ENCODE results near the gene FKBP1B.

FKBP1B gene

DNA sequence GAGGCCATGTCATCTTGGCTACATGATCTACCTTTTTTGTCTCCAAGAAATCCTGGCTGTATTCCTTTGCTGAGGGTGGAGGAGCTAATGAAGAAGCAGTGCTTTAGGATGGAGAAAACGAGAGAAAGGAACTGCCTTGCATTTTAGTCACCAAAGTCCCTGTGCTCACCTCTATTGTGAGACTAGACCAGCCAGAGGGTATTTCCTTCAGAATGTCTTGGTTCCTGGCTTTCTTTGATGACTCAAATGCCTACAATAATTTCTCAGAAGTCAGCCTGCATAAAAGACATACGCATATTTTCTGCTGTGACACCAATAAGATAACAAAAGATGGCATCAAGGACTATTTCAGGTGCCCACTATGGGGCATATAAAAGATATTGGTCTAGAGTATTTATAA is 15.8 kb downstream of the FKBP1B start:
- H3K36me3 ChIP-seq (ENCODE audit: control insufficient read depth in 1 of 2, insufficient read depth in 2 of 2, low read length in 2 of 2): peaks cover 14% of the 10 kb centered on the region in 2 experiments
- no peak overlapping the region for H3K23ac ChIP-seq (ENCODE audit: low read length)
- no peak overlapping the region for H4K91ac ChIP-seq (ENCODE audit: low read depth, low read length)
- H3K79me2 ChIP-seq (ENCODE audit: control insufficient read depth, insufficient read depth, low read length, poor library complexity): no peaks in the 10 kb centered on the region
- no peak overlapping the region for H3K4ac ChIP-seq (ENCODE audit: low read depth, low read length)
- DNase-seq: peak in 1 of 2 donors; percentile 41
- H4K12ac ChIP-seq (ENCODE audit: low read depth, low read length): no peak overlapping the region
- no peak overlapping the region for H3K9ac ChIP-seq (ENCODE audit: low read length)
- H3K27ac ChIP-seq (ENCODE audit: low read depth, low read length): no peak overlapping the region
- no CpG with 5 or more reads among the region's 2 CpGs for WGBS (ENCODE audit: extremely low coverage, insufficient coverage, insufficient read length)
- no peaks in the 10 kb centered on the region for H3K4me1 ChIP-seq (ENCODE audit: control insufficient read depth in 1 of 2, insufficient read depth in 2 of 2, low read length in 2 of 2)
- no peak overlapping the region for H2AFZ ChIP-seq (ENCODE audit: insufficient read depth, low read length, poor library complexity)
- H3K4me3 ChIP-seq (ENCODE audit: low read depth, low read length): no peak overlapping the region
- no peaks in the 10 kb centered on the region for H3K79me1 ChIP-seq (ENCODE audit: low read length)
- H2BK5ac ChIP-seq (ENCODE audit: low read depth, low read length, poor library complexity): no peak overlapping the region
- no peak overlapping the region for H4K8ac ChIP-seq (ENCODE audit: low read depth, low read length)
- no peak overlapping the region for H2BK120ac ChIP-seq (ENCODE audit: insufficient read depth, low read length, poor library complexity)
- H2BK12ac ChIP-seq (ENCODE audit: low read length): no peak overlapping the region
- no peak overlapping the region for H3K14ac ChIP-seq (ENCODE audit: low read length)
- H2AK5ac ChIP-seq (ENCODE audit: low read length): no peak overlapping the region
- no peak overlapping the region for H3K18ac ChIP-seq (ENCODE audit: low read length)
- H3K27me3 ChIP-seq (ENCODE audit: insufficient read depth, low read length): no peaks in the 10 kb centered on the region
- no peak overlapping the region for H3K4me2 ChIP-seq (ENCODE audit: low read length)
- peaks cover 2% of the 10 kb centered on the region for H3K9me3 ChIP-seq (ENCODE audit: insufficient read depth, low read depth, low read length)

GRCh38 chr2:24072259-24072658 is 22.7 kb downstream of the FKBP1B start:
- no peak overlapping the region for H3K18ac ChIP-seq (ENCODE audit: low read length)
- H3K27ac ChIP-seq (ENCODE audit: low read depth, low read length): no peak overlapping the region
- WGBS (ENCODE audit: extremely low coverage, insufficient coverage, insufficient read length): no CpG with 5 or more reads among the region's 4 CpGs

DNA sequence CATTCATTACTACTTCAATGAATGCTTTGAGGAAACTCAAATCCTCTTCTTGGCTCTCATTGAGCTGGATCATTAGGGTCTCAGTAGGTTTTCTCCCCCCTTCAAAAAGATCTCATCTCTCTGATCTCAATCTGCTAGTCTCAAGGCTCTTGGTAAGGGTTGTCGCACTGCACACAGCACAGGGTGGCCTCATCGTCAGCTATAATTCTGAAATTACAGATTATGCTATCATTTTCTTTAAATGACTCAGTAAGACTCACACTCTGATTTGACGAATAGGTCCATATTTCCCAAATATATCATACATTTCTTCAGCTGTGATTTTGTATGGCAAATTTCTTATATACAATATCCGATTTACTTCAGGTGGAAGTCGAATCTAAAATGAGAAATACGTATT is 24.3 kb downstream of the FKBP1B start:
- Histone ChIP-seq H3K27ac (ENCODE audit: low read depth, low read length) (no peak overlapping the region), H3K79me2 (ENCODE audit: control insufficient read depth, insufficient read depth, low read length, poor library complexity) (peaks cover 3% of the 10 kb centered on the region), H4K12ac (ENCODE audit: low read depth, low read length) (no peak overlapping the region), H3K79me1 (ENCODE audit: low read length) (peaks cover 8% of the 10 kb centered on the region), H3K27me3 (ENCODE audit: insufficient read depth, low read length) (no peaks in the 10 kb centered on the region), H3K23ac (ENCODE audit: low read length) (no peak overlapping the region), H4K91ac (ENCODE audit: low read depth, low read length) (no peak overlapping the region), H3K18ac (ENCODE audit: low read length) (no peak overlapping the region), H2BK12ac (ENCODE audit: low read length) (no peak overlapping the region), H3K36me3 (ENCODE audit: control insufficient read depth in 1 of 2, insufficient read depth in 2 of 2, low read length in 2 of 2) (peaks cover 13 to 17% of the 10 kb centered on the region in 2 experiments), H3K4ac (ENCODE audit: low read depth, low read length) (peak overlapping the region; percentile 43), H3K9ac (ENCODE audit: low read length) (no peak overlapping the region), H3K4me2 (ENCODE audit: low read length) (no peak overlapping the region), H2BK120ac (ENCODE audit: insufficient read depth, low read length, poor library complexity) (no peak overlapping the region), H3K4me3 (ENCODE audit: low read depth, low read length) (no peak overlapping the region), H4K8ac (ENCODE audit: low read depth, low read length) (no peak overlapping the region), H3K9me3 (ENCODE audit: insufficient read depth, low read depth, low read length) (peaks cover 2% of the 10 kb centered on the region), H2AFZ (ENCODE audit: insufficient read depth, low read length, poor library complexity) (no peak overlapping the region), H3K4me1 (ENCODE audit: control insufficient read depth in 1 of 2, insufficient read depth in 2 of 2, low read length in 2 of 2) (peaks cover 0 to 6% of the 10 kb centered on the region in 2 experiments), H3K14ac (ENCODE audit: low read length) (no peak overlapping the region), H2BK5ac (ENCODE audit: low read depth, low read length, poor library complexity) (no peak overlapping the region), H2AK5ac (ENCODE audit: low read length) (no peak overlapping the region)
- WGBS (ENCODE audit: extremely low coverage, insufficient coverage, insufficient read length): no CpG with 5 or more reads among the region's 6 CpGs
- no peak for DNase-seq

More at GRCh38 chr2:24072259-24072658, 22.7 kb downstream of the FKBP1B start:
- DNase-seq: no peak
- Histone ChIP-seq H2BK120ac (ENCODE audit: insufficient read depth, low read length, poor library complexity) (no peak overlapping the region), H3K14ac (ENCODE audit: low read length) (no peak overlapping the region), H3K9ac (ENCODE audit: low read length) (no peak overlapping the region), H3K36me3 (ENCODE audit: control insufficient read depth in 1 of 2, insufficient read depth in 2 of 2, low read length in 2 of 2) (peaks cover 14 to 20% of the 10 kb centered on the region in 2 experiments), H4K91ac (ENCODE audit: low read depth, low read length) (no peak overlapping the region), H3K4ac (ENCODE audit: low read depth, low read length) (no peak overlapping the region), H2AK5ac (ENCODE audit: low read length) (no peak overlapping the region), H2BK5ac (ENCODE audit: low read depth, low read length, poor library complexity) (no peak overlapping the region), H3K79me2 (ENCODE audit: control insufficient read depth, insufficient read depth, low read length, poor library complexity) (peaks cover 3% of the 10 kb centered on the region), H2AFZ (ENCODE audit: insufficient read depth, low read length, poor library complexity) (no peak overlapping the region), H3K23ac (ENCODE audit: low read length) (no peak overlapping the region), H3K27me3 (ENCODE audit: insufficient read depth, low read length) (no peaks in the 10 kb centered on the region), H3K4me3 (ENCODE audit: low read depth, low read length) (no peak overlapping the region), H3K79me1 (ENCODE audit: low read length) (peaks cover 7% of the 10 kb centered on the region), H3K4me1 (ENCODE audit: control insufficient read depth in 1 of 2, insufficient read depth in 2 of 2, low read length in 2 of 2) (peaks cover 0 to 2% of the 10 kb centered on the region in 2 experiments), H4K8ac (ENCODE audit: low read depth, low read length) (no peak overlapping the region), H4K12ac (ENCODE audit: low read depth, low read length) (no peak overlapping the region), H3K4me2 (ENCODE audit: low read length) (no peak overlapping the region), H3K9me3 (ENCODE audit: insufficient read depth, low read depth, low read length) (peaks cover 2% of the 10 kb centered on the region), H2BK12ac (ENCODE audit: low read length) (no peak overlapping the region)

- Histone ChIP-seq H2BK12ac (ENCODE audit: low read length) (no peak overlapping the region), H3K27me3 (ENCODE audit: insufficient read depth, low read length) (no peaks in the 10 kb centered on the region), H3K14ac (ENCODE audit: low read length) (no peak overlapping the region), H3K18ac (ENCODE audit: low read length) (no peak overlapping the region), H3K23ac (ENCODE audit: low read length) (no peak overlapping the region), H2AK5ac (ENCODE audit: low read length) (no peak overlapping the region), H3K4me1 (ENCODE audit: control insufficient read depth in 1 of 2, insufficient read depth in 2 of 2, low read length in 2 of 2) (peaks cover 0 to 6% of the 10 kb centered on the region in 2 experiments), H3K27ac (ENCODE audit: low read depth, low read length) (no peak overlapping the region), H3K79me1 (ENCODE audit: low read length) (peaks cover 8% of the 10 kb centered on the region), H4K12ac (ENCODE audit: low read depth, low read length) (no peak overlapping the region), H2BK120ac (ENCODE audit: insufficient read depth, low read length, poor library complexity) (no peak overlapping the region), H2BK5ac (ENCODE audit: low read depth, low read length, poor library complexity) (no peak overlapping the region), H3K4me3 (ENCODE audit: low read depth, low read length) (no peak overlapping the region), H3K4me2 (ENCODE audit: low read length) (peak overlapping the region; percentile 48), H2AFZ (ENCODE audit: insufficient read depth, low read length, poor library complexity) (no peak overlapping the region), H3K4ac (ENCODE audit: low read depth, low read length) (no peak overlapping the region), H3K9me3 (ENCODE audit: insufficient read depth, low read depth, low read length) (no peaks in the 10 kb centered on the region), H3K9ac (ENCODE audit: low read length) (no peak overlapping the region), H3K79me2 (ENCODE audit: control insufficient read depth, insufficient read depth, low read length, poor library complexity) (peaks cover 3% of the 10 kb centered on the region), H4K91ac (ENCODE audit: low read depth, low read length) (no peak overlapping the region), H3K36me3 (ENCODE audit: control insufficient read depth in 1 of 2, insufficient read depth in 2 of 2, low read length in 2 of 2) (peaks cover 6 to 13% of the 10 kb centered on the region in 2 experiments), H4K8ac (ENCODE audit: low read depth, low read length) (no peak overlapping the region)
- WGBS (ENCODE audit: extremely low coverage, insufficient coverage, insufficient read length): no CpG with 5 or more reads among the region's 5 CpGs
- DNase-seq: peak in 1 of 2 donors; percentile 14
Measured at GRCh38 chr2:24075259-24075658, 25.7 kb downstream of the FKBP1B start.
